ENCODE measurements around the gene GPC5.

Gene GPC5

DNA sequence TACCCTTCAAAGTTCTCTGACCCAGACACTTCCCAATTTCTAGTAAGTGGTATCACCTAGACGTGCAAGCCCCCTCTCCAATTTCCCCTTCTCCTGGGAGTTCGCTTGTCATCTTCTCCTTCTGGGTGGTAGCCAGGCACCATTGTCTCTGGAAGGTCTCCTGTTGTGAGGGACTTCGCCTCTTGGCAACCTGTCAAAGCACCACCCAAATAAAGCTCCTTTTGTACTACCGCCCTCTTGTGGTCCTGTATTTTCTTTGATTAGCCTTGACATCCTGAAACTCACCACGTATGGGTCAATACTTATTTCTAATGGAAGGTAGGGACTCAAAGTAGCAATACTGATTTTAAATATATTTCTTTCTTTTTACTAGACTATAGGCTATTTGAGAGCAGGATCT is 8.2 kb downstream of the GPC5 start:
- Histone ChIP-seq H3K36me3 (ENCODE audit: control insufficient read depth in 2 of 2, insufficient read depth in 1 of 2, low read length in 2 of 2) (no peaks in the 10 kb centered on the region), H3K27ac (ENCODE audit: extremely low read depth, low read depth, low read length) (no peak overlapping the region), H3K4me3 (ENCODE audit: low read depth, low read length) (no peak overlapping the region), H3K9me3 (ENCODE audit: control insufficient read depth, insufficient read depth, low read depth, low read length) (no peaks in the 10 kb centered on the region), H3K4me1 (ENCODE audit: control insufficient read depth, insufficient read depth, low read length) (no peaks in the 10 kb centered on the region)
- POLR2A ChIA-PET, result no interaction called here
- TF ChIP-seq ZNF19 (tag by site-specific recombination; IDR thresholded peaks at IDR 0.05; ENCODE audit: low read depth) (no peak), YY2 (tag by site-specific recombination; IDR thresholded peaks at IDR 0.05) (no peak), ZNF558 (tag by site-specific recombination; IDR thresholded peaks at IDR 0.05) (no peak), KLF1 (tag by site-specific recombination; IDR thresholded peaks at IDR 0.05) (no peak), MZF1 (tag by site-specific recombination; IDR thresholded peaks at IDR 0.05; ENCODE audit: borderline replicate concordance) (no peak), ZNF843 (tag by site-specific recombination; IDR thresholded peaks at IDR 0.05) (no peak), SP2 (tag by site-specific recombination; IDR thresholded peaks at IDR 0.05) (no peak), ZNF654 (tag by site-specific recombination; IDR thresholded peaks at IDR 0.05; ENCODE audit: low read depth) (peak; percentile 60), ZNF423 (tag by site-specific recombination; IDR thresholded peaks at IDR 0.05) (0 out of 2 replicates have a peak, but pooled peaks have one; percentile 19), ZNF560 (tag by site-specific recombination; IDR thresholded peaks at IDR 0.05; ENCODE audit: borderline replicate concordance) (no peak), ZNF747 (tag by site-specific recombination; IDR thresholded peaks at IDR 0.05) (no peak), ZNF561 (tag by site-specific recombination; IDR thresholded peaks at IDR 0.05; ENCODE audit: borderline replicate concordance) (no peak), IKZF3 (tag by site-specific recombination; IDR thresholded peaks at IDR 0.05) (peak; percentile 18; the same call in 1 of the 2 replicates), SETDB1 (IDR thresholded peaks at IDR 0.05; ENCODE audit: insufficient read length, low read length) (peak; percentile 84), ZNF426 (tag by site-specific recombination; IDR thresholded peaks at IDR 0.05) (no peak)
- TF ChIP-seq, protein P1, sequence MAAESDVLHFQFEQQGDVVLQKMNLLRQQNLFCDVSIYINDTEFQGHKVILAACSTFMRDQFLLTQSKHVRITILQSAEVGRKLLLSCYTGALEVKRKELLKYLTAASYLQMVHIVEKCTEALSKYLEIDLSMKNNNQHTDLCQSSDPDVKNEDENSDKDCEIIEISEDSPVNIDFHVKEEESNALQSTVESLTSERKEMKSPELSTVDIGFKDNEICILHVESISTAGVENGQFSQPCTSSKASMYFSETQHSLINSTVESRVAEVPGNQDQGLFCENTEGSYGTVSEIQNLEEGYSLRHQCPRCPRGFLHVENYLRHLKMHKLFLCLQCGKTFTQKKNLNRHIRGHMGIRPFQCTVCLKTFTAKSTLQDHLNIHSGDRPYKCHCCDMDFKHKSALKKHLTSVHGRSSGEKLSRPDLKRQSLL (tag by site-specific recombination; IDR thresholded peaks at IDR 0.05), result no peak
- TF ChIP-seq, protein P2, sequence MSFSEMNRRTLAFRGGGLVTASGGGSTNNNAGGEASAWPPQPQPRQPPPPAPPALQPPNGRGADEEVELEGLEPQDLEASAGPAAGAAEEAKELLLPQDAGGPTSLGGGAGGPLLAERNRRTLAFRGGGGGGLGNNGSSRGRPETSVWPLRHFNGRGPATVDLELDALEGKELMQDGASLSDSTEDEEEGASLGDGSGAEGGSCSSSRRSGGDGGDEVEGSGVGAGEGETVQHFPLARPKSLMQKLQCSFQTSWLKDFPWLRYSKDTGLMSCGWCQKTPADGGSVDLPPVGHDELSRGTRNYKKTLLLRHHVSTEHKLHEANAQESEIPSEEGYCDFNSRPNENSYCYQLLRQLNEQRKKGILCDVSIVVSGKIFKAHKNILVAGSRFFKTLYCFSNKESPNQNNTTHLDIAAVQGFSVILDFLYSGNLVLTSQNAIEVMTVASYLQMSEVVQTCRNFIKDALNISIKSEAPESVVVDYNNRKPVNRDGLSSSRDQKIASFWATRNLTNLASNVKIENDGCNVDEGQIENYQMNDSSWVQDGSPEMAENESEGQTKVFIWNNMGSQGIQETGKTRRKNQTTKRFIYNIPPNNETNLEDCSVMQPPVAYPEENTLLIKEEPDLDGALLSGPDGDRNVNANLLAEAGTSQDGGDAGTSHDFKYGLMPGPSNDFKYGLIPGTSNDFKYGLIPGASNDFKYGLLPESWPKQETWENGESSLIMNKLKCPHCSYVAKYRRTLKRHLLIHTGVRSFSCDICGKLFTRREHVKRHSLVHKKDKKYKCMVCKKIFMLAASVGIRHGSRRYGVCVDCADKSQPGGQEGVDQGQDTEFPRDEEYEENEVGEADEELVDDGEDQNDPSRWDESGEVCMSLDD (tag by site-specific recombination; IDR thresholded peaks at IDR 0.05), result no peak
- CTCF ChIA-PET, result interaction anchor here (0.6 to 2.2 kb wide), 23 partner anchors 8 to 385 kb away, joined by 3 to 7 read pairs (median 4); partner anchors contain the start of gene GPC5

- no peak overlapping the region for H3K4me3 ChIP-seq (ENCODE audit: low read depth, low read length)
- no peak overlapping the region for H3K27ac ChIP-seq (ENCODE audit: extremely low read depth, low read depth, low read length)
- H3K4me1 ChIP-seq (ENCODE audit: control insufficient read depth, insufficient read depth, low read length), result no peaks in the 10 kb centered on the region
- ChIA-PET CTCF (interaction anchor here (0.6 to 2.6 kb wide), 5 partner anchors 10 to 133 kb away, joined by 3 to 11 read pairs (median 6); partner anchors contain the start of gene GPC5), POLR2A (no interaction called here)
- TF ChIP-seq, protein P3, sequence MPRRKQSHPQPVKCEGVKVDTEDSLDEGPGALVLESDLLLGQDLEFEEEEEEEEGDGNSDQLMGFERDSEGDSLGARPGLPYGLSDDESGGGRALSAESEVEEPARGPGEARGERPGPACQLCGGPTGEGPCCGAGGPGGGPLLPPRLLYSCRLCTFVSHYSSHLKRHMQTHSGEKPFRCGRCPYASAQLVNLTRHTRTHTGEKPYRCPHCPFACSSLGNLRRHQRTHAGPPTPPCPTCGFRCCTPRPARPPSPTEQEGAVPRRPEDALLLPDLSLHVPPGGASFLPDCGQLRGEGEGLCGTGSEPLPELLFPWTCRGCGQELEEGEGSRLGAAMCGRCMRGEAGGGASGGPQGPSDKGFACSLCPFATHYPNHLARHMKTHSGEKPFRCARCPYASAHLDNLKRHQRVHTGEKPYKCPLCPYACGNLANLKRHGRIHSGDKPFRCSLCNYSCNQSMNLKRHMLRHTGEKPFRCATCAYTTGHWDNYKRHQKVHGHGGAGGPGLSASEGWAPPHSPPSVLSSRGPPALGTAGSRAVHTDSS (tag by site-specific recombination; IDR thresholded peaks at IDR 0.05), result no peak
- no peak for TF ChIP-seq BCL11A (tag by site-specific recombination; IDR thresholded peaks at IDR 0.05; ENCODE audit: low read depth)
- no peak for TF ChIP-seq ZNF221 (tag by site-specific recombination; IDR thresholded peaks at IDR 0.05; ENCODE audit: borderline replicate concordance)
- TF ChIP-seq ZBTB49 (tag by site-specific recombination; IDR thresholded peaks at IDR 0.05; ENCODE audit: low read depth), result no peak
- no peaks in the 10 kb centered on the region for H3K36me3 ChIP-seq (ENCODE audit: control insufficient read depth in 2 of 2, insufficient read depth in 1 of 2, low read length in 2 of 2)
- H3K9me3 ChIP-seq (ENCODE audit: control insufficient read depth, insufficient read depth, low read depth, low read length), result no peaks in the 10 kb centered on the region
These were observed 10.6 kb downstream of the GPC5 start for GRCh38 chr13:91408971-91409370.

Measured in HEK293 (cell line).